Stimulated activated memory B cell treated with anti-CD40 and anti-IgM and Interleukin-4, amounts not matched to agents 10 μg/mL and 1 μg/mL and 100 μg/mL, for 72 hours (primary cell): ENCODE data around the gene SSNA1.

Experiments
- ATAC-seq: fragments of 150-1000 bp; cut with Tn5 transposase; 2 replicates; pipeline ENCODE4 v1.10.0; 2021
- H3K27ac Mint-ChIP-seq: one replicate; pipeline ENCODE4 v1.8.0; 2022; ENCODE audit warnings: mild to moderate bottlenecking, mixed read lengths
- H3K27me3 Mint-ChIP-seq: one replicate; pipeline ENCODE4 v1.8.0; 2022; ENCODE audit warnings: mixed read lengths
- H3K36me3 Mint-ChIP-seq: one replicate; pipeline ENCODE4 v1.8.0; 2022; ENCODE audit warnings: mixed read lengths
- H3K4me1 Mint-ChIP-seq: one replicate; pipeline ENCODE4 v1.8.0; 2022; ENCODE audit warnings: mixed read lengths
- H3K4me3 Mint-ChIP-seq: one replicate; pipeline ENCODE4 v1.8.0; 2022; ENCODE audit warnings: mild to moderate bottlenecking, moderate library complexity, mixed read lengths
- H3K9me3 Mint-ChIP-seq: one replicate; pipeline ENCODE4 v1.8.0; 2022; ENCODE audit warnings: mixed read lengths

The SSNA1 gene

DNA sequence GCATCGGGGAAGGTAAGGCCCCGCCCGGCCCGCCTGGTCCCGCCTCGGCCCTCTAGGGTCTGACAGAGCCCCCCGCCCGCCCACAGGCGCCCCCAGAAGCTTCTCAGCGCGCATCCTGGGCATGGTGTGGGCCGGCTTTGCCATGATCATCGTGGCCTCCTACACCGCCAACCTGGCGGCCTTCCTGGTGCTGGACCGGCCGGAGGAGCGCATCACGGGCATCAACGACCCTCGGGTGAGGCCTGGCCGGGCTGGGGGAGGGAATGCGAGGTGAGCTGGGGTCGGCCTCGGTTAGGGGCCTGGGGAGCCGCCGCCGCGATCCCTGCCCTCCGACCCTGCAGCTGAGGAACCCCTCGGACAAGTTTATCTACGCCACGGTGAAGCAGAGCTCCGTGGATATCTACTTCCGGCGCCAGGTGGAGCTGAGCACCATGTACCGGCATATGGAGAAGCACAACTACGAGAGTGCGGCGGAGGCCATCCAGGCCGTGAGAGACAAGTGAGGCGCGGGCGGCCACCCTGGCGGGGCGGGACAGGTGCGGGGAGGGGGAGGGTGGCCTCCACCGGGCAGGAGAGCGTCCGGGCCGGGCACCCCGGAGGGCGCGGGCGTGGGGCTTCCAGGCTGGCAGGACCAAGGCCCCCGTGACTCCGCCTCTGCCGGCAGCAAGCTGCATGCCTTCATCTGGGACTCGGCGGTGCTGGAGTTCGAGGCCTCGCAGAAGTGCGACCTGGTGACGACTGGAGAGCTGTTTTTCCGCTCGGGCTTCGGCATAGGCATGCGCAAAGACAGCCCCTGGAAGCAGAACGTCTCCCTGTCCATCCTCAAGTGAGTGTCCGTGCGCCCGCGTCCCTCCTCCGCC is 25.7 kb upstream of the SSNA1 start:
- H3K27me3 Mint-ChIP-seq: peaks cover 81% of the 10 kb centered on the region
- H3K4me1 Mint-ChIP-seq: peaks cover 28% of the 10 kb centered on the region
- H3K4me3 Mint-ChIP-seq: no peak overlapping the region

DNA sequence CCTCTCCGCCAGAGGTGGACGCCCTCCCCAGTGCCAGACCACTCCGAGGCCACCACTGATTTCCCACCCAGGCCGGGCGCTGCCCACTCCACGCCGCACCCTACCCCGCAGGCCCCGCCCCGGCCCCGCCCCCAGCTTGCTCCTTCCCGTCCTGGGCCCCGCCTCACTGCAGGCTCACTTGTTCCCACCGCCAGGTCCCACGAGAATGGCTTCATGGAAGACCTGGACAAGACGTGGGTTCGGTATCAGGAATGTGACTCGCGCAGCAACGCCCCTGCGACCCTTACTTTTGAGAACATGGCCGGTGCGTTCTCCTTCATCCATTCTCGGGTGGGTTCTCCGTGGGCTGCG is 25.1 kb upstream of the SSNA1 start:
- Mint-ChIP-seq H3K4me3 (no peak overlapping the region), H3K36me3 (no peaks in the 10 kb centered on the region), H3K27me3 (peaks cover 75% of the 10 kb centered on the region), H3K9me3 (no peaks in the 10 kb centered on the region), H3K4me1 (peaks cover 22% of the 10 kb centered on the region), H3K27ac (no peak overlapping the region)
- no peak for ATAC-seq

More for the DNA sequence above, 25.7 kb upstream of the SSNA1 start:
- no peak for ATAC-seq
- H3K36me3 Mint-ChIP-seq: no peaks in the 10 kb centered on the region
- no peak overlapping the region for H3K27ac Mint-ChIP-seq
- no peaks in the 10 kb centered on the region for H3K9me3 Mint-ChIP-seq

DNA sequence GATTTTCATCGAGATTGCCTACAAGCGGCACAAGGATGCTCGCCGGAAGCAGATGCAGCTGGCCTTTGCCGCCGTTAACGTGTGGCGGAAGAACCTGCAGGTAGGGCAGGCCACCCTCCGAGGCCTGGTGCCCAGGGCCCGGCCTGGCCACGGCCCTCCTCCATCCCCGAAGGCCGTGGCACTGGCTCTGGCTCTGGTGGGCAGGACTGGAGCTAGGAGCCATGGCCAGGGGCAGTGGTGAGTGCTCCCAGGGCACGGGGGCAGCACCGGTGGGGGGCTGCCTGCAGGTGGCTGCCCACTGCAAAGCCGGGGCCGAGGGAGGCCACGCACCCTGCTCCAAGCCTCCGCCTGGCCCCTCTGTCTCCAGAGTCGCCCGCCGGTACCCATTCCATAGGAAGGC is 24.7 kb upstream of the SSNA1 start:
- no peak overlapping the region for H3K27ac Mint-ChIP-seq

DNA sequence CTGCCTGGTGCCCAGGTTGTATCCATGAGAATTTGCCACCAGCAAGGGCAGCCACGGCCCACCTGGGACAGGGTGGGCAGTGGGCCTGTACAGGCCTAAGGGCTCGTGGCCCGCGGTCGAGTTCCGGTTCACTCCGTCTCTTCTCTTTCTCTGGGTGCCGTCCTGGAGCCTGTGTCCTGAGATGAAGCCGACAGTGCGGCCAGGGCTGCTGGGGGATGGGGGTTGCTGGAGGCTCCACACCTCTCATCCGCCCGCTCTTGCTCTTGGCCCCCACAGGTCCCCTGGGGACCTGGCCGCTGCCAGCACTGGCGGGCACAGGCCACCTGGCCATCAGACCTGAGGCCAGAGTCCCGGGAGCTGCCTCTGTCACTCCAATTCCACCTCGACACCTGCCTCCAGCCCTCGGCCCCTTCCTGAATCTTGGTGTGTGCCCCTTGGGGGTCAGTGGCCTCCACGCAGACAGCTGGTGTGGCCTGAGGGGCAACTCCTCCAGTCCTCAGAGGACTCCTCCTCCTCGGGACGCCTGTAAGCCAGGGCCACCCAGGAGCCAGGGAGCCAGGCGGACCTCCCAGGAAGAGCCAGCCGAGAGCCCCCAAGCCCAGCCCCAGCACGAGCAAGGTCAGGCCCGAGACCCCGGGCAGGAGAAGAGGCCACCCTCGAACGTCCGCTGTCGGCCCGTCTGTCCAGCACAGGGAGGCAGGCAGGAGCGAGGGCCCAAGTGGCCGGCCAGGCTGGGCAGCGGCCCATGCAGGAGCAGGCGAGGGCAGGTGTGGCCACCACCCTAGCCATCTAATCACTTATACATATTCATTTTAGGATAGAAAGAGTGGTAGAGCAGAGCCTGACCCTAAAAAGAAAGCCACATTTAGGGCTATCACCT is 23.9 kb upstream of the SSNA1 start:
- H3K36me3 Mint-ChIP-seq: no peaks in the 10 kb centered on the region
- H3K27ac Mint-ChIP-seq: no peak overlapping the region
- no peaks in the 10 kb centered on the region for H3K9me3 Mint-ChIP-seq
- no peak for ATAC-seq
- H3K4me1 Mint-ChIP-seq: peaks cover 9% of the 10 kb centered on the region
- peaks cover 71% of the 10 kb centered on the region for H3K27me3 Mint-ChIP-seq
- H3K4me3 Mint-ChIP-seq: no peak overlapping the region

More for the DNA sequence above, 24.7 kb upstream of the SSNA1 start:
- Mint-ChIP-seq H3K4me1 (peaks cover 17% of the 10 kb centered on the region), H3K4me3 (no peak overlapping the region), H3K9me3 (no peaks in the 10 kb centered on the region), H3K36me3 (no peaks in the 10 kb centered on the region), H3K27me3 (peaks cover 74% of the 10 kb centered on the region)
- no peak for ATAC-seq

DNA sequence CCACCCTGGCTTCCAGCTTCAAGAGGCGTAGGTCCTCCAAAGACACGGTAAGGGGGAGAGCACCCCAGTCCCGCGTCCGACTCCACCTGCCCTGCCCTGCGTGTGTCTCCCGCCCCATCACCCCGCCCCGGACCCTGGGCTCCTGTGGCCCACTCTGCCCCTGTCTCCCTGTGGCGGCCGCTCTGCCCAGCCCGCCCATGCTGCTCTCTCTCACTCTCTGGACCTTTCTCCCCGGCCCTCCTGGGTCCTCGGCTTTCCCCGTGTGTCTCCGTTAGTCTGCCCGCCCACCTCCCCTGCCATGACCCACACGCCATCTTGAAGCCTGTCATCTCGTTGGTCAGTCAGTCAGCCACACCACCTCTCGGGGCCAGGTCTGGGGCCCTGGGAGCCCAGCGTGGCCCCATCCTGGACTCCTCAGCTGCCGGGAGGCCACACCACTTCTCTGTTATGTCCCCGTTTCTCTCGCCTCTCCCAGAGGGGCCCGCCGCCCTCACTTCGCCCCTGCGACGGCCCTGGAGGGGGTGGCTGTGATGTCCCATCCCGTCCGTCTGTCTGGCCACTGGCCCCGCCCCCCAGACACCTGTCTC is 23.1 kb upstream of the SSNA1 start:
- ATAC-seq: no peak
- H3K27me3 Mint-ChIP-seq: peaks cover 69% of the 10 kb centered on the region
- H3K4me3 Mint-ChIP-seq: no peak overlapping the region
- peaks cover 6% of the 10 kb centered on the region for H3K4me1 Mint-ChIP-seq
- no peaks in the 10 kb centered on the region for H3K36me3 Mint-ChIP-seq
- H3K9me3 Mint-ChIP-seq: no peaks in the 10 kb centered on the region
- H3K27ac Mint-ChIP-seq: no peak overlapping the region

DNA sequence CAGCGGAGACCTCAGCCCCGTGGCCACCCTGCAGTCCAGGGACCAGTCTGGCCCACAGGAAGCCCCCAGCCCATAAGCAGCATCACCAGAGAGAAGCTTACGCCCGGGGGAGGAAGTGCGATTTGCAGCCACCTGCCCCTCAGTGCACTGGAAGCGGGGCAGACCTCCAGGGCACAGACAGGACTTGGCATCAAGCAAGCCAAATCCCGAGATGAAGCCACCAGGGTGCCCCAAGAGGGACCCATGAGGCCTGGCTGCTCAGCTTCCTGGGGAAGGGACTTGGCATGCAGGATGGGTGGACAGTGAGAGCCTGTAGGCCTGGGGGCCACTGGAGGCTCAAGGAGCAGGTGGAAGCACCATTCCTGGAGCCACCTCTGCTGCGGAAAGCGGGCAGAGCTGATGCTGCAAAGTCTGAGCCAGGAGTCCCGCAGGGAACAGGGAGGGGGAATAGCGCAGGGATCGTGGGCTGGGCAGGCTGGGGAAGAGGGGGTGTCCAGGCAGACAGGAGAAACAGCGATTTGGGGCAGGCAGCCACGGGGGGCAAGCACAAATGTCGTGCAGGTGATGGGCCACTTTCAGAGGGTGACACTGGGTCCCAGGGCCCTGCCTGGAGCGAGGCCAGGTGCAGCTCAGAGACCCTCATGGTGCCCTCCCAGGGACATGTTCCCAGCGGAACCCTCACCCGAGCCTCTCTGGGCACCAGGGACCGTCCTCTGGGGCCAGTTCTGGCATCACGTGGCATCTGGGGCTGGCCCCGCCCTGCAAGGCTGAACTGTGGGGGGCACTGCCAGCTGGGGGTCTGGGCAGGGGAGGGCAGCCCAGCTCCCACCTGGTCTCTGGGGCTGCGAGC is 21.9 kb upstream of the SSNA1 start:
- no peaks in the 10 kb centered on the region for H3K9me3 Mint-ChIP-seq
- peaks cover 72% of the 10 kb centered on the region for H3K27me3 Mint-ChIP-seq
- peaks cover 6% of the 10 kb centered on the region for H3K4me1 Mint-ChIP-seq
- H3K4me3 Mint-ChIP-seq: peak overlapping the region; percentile 15
- ATAC-seq: no peak
- H3K36me3 Mint-ChIP-seq: no peaks in the 10 kb centered on the region
- no peak overlapping the region for H3K27ac Mint-ChIP-seq

DNA sequence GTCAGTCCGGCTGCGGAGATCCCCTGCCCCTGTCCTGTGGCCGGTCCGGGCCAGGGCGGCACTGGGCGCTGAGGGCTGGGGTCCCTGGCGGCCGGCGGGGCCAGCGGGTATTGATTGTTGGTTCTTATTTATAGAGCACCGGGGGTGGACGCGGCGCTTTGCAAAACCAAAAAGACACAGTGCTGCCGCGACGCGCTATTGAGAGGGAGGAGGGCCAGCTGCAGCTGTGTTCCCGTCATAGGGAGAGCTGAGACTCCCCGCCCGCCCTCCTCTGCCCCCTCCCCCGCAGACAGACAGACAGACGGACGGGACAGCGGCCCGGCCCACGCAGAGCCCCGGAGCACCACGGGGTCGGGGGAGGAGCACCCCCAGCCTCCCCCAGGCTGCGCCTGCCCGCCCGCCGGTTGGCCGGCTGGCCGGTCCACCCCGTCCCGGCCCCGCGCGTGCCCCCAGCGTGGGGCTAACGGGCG is 21.2 kb upstream of the SSNA1 start:
- Mint-ChIP-seq H3K4me3 (no peak overlapping the region), H3K27ac (no peak overlapping the region), H3K4me1 (peaks cover 6% of the 10 kb centered on the region), H3K9me3 (no peaks in the 10 kb centered on the region), H3K27me3 (peaks cover 75% of the 10 kb centered on the region), H3K36me3 (no peaks in the 10 kb centered on the region)
- ATAC-seq: no peak

DNA sequence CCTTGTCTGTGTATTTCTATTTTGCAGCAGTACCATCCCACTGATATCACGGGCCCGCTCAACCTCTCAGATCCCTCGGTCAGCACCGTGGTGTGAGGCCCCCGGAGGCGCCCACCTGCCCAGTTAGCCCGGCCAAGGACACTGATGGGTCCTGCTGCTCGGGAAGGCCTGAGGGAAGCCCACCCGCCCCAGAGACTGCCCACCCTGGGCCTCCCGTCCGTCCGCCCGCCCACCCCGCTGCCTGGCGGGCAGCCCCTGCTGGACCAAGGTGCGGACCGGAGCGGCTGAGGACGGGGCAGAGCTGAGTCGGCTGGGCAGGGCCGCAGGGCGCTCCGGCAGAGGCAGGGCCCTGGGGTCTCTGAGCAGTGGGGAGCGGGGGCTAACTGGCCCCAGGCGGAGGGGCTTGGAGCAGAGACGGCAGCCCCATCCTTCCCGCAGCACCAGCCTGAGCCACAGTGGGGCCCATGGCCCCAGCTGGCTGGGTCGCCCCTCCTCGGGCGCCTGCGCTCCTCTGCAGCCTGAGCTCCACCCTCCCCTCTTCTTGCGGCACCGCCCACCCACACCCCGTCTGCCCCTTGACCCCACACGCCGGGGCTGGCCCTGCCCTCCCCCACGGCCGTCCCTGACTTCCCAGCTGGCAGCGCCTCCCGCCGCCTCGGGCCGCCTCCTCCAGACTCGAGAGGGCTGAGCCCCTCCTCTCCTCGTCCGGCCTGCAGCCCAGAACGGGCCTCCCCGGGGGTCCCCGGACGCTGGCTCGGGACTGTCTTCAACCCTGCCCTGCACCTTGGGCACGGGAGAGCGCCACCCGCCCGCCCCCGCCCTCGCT is 20.5 kb upstream of the SSNA1 start:
- no peaks in the 10 kb centered on the region for H3K9me3 Mint-ChIP-seq
- H3K4me1 Mint-ChIP-seq: peaks cover 6% of the 10 kb centered on the region
- H3K27me3 Mint-ChIP-seq: peaks cover 71% of the 10 kb centered on the region
- H3K36me3 Mint-ChIP-seq: no peaks in the 10 kb centered on the region
- no peak overlapping the region for H3K4me3 Mint-ChIP-seq
- H3K27ac Mint-ChIP-seq: no peak overlapping the region
- peak; percentile 17 for ATAC-seq

DNA sequence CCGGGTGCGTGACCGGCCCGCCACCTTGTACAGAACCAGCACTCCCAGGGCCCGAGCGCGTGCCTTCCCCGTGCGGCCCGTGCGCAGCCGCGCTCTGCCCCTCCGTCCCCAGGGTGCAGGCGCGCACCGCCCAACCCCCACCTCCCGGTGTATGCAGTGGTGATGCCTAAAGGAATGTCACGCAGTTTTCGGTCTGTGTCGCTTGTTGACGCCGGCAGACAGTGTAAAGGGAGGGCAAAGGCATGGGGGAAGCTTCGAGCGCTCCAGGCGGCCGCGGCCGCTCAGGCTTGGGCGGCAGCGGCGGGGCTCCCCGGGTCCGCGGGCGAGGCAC is 19.9 kb upstream of the SSNA1 start:
- H3K36me3 Mint-ChIP-seq: no peaks in the 10 kb centered on the region
- ATAC-seq: no peak
- H3K27ac Mint-ChIP-seq: no peak overlapping the region
- H3K27me3 Mint-ChIP-seq: peaks cover 71% of the 10 kb centered on the region
- no peaks in the 10 kb centered on the region for H3K9me3 Mint-ChIP-seq
- H3K4me3 Mint-ChIP-seq: peak overlapping the region; percentile 34
- peaks cover 6% of the 10 kb centered on the region for H3K4me1 Mint-ChIP-seq

DNA sequence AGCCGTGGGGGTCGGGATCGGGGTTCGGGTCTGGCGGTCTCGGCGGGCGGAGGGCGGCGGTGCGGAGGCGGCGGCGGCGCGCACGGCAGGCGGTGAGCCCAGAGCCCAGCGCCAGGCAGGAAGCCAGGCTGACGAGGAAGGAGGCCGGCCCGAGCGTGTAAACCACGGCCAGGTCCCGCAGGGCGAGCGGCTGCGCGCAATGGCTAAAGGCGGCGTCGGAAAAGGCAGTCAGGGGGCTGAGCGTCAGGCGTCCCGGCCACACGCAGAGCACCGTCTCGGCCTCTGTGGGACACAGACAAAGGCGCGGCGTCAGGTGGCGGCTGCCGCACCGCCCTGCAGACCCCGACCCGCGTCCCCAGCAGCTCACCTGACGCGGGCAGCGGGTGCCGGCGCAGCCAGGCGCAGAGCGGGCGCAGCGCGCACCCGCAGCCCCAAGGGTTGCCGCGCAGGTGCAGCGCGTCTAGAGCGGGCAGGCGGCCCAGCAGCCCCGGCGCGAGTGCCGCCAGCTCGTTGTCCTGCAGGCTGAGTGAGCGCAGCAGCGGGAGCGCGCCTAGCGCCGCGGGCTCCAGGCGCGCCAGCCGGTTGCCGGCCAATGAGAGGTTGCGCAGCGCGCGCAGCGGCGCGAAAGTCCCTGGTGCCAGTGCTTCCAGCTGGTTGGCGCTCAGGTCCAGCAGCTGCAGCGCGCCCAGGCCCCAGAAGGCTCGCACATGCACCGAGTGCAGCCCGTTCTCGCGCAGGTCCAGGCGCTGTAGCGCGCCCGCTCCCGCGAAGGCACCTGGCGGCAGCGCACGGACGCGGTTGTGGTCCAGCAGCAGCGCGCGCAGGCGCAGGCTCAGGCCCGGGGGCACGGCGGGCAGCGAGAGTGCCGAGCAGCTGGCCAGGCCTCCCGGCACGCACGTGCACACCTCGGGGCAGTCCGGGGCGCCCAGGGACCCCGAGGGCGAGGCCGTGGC is 19.3 kb upstream of the SSNA1 start:
- Mint-ChIP-seq H3K27me3 (peaks cover 67% of the 10 kb centered on the region), H3K27ac (no peak overlapping the region), H3K4me3 (peak overlapping the region; percentile 72), H3K9me3 (no peaks in the 10 kb centered on the region), H3K4me1 (peaks cover 6% of the 10 kb centered on the region), H3K36me3 (no peaks in the 10 kb centered on the region)
- ATAC-seq: no peak

DNA sequence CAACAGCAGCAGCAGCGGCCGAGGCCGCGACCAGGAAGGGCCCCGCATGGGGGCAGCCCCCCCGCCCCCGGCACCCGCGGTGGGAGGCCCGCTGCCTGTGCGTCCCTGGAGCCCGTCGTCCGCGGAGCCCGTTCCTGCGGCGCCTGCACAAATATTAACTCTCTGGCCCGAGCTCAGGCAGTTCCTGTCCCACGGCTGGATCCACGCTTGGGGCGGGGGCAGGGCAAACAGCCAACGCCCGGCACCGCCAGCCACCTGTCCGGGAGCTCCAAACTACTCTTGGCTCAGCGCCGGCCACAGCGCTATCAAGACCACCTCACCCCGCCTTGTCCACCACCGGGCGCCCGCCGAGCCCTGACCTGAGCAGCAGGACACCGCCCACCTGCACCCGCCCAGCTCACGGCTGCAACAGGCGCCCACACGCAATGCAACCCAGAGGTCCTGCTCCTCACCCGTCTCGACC is 18.5 kb upstream of the SSNA1 start, which contains the start of gene LRRC26:
Gene LRRC26 (minus strand): TSS at position 156 of the 463 bp plus-strand sequence. CDS start 108 bp downstream, at position 48.
- Mint-ChIP-seq H3K4me1 (peaks cover 6% of the 10 kb centered on the region), H3K9me3 (no peaks in the 10 kb centered on the region), H3K27me3 (peaks cover 60% of the 10 kb centered on the region), H3K27ac (no peak within 1 kb of the TSS), H3K4me3 (peak within 1 kb of the TSS; percentile 72), H3K36me3 (no peaks in the 10 kb centered on the region)
- ATAC-seq: no peak

DNA sequence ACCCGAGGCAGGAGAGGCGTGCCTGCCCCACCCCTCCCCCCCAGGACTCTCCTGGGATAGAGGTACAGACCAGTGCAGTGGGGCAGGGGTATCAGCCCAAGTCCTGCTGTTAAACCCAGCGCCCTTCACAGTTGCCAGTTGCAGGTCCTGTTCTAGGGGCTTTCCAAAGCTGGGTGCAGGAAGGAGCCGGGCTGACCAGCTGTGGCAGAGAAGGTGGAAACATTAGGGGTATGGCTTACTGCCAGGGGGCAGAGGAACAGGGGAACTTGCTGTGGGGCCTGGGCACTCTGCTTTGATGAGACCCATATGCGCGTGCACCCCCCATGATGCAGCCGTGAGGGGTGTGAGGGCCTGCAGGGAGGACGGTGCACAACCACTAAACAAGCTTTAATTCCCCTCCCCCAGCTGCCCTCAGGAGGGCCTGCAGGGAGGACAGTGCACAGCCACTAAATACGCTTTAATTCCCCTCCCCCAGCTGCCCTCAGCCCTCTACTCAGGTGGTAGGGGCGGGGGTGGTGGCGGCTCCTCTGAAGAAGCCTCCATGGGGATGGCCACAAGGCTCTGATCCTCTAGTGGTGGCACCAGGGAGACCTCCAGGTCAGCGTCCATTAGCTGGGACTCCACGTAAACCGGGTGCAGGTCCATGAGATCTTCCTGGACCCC is 17.9 kb upstream of the SSNA1 start:
- Mint-ChIP-seq H3K4me3 (no peak overlapping the region), H3K36me3 (no peaks in the 10 kb centered on the region), H3K4me1 (peaks cover 6% of the 10 kb centered on the region), H3K27me3 (peaks cover 53% of the 10 kb centered on the region), H3K27ac (no peak overlapping the region), H3K9me3 (no peaks in the 10 kb centered on the region)
- ATAC-seq: no peak
